GM13976 (cell line): ENCODE data around the gene VRTN.

Experiments used
- DNase-seq: peaks from one replicate; pipeline ENCODE4 v3.0.0; 2012; ENCODE audit warnings: low spot score
- in situ Hi-C: fragments of 300-500 bp; cut with MboI; formaldehyde crosslinking; loops from one replicate; pipeline ENCODE4 v1.12.0; 2022; ENCODE audit warnings: low sequenced_read_pairs, mixed read lengths, inconsistent platforms; ENCODE audit not compliant: unreplicated experiment
- TF ChIP-seq, protein P1 (sequence below): IDR thresholded peaks from 2 replicates; pipeline ENCODE4 v1.5.1; 2012; ENCODE audit warnings: borderline replicate concordance, mild to moderate bottlenecking; ENCODE audit not compliant: insufficient read depth; ENCODE audit errors: extremely low read depth, missing control alignments, control extremely low read depth

VRTN gene

DNA sequence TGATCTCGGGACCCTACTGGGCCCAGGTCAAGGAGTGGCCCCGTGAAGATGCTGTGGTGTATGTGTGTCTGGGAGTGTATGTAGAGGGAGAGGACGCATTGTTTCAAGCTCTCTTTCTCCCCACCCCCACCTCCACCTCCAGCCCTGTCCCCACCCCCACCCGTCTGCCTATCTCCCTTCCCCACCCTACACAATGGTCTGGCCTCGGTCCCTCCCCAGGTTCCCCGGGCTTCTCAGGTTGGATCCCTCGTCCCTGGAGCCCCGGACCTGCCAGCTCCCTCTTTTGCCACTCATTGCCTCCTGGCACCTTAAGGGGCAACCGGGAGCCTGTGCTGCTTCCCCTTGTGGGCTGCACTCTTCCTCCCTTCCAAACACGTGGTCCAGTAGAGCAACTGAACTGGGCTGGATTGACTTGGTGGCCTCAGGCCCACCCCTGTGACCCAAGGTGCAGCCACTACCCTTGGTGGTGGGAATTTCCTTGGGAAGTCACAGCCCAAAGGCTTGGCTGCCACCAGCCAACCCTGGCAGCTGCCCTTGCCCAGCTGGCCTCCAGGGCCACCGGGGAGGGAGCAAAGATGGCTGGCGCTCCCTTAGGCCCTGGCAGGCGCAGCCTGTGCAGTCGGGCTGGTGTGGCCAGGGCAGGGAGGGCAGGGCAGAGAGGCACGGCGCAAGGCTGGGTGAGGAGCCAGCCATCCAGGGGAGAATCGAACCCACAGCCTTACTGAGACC lies 628 bp downstream of the VRTN start:
- DNase-seq: no peak
- TF ChIP-seq, protein P1, sequence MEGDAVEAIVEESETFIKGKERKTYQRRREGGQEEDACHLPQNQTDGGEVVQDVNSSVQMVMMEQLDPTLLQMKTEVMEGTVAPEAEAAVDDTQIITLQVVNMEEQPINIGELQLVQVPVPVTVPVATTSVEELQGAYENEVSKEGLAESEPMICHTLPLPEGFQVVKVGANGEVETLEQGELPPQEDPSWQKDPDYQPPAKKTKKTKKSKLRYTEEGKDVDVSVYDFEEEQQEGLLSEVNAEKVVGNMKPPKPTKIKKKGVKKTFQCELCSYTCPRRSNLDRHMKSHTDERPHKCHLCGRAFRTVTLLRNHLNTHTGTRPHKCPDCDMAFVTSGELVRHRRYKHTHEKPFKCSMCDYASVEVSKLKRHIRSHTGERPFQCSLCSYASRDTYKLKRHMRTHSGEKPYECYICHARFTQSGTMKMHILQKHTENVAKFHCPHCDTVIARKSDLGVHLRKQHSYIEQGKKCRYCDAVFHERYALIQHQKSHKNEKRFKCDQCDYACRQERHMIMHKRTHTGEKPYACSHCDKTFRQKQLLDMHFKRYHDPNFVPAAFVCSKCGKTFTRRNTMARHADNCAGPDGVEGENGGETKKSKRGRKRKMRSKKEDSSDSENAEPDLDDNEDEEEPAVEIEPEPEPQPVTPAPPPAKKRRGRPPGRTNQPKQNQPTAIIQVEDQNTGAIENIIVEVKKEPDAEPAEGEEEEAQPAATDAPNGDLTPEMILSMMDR: no peak
- in situ Hi-C loops: loop anchor here (25.0 kb wide), 1 partner anchor 463 kb away; no protein-coding TSS in a partner anchor

GRCh38 chr14:74349757-74350156 lies 1.5 kb downstream of the VRTN start:
- TF ChIP-seq, protein P1: no peak
- in situ Hi-C loops: loop anchor here (25.0 kb wide), 1 partner anchor 463 kb away; no protein-coding TSS in a partner anchor
- no peak for DNase-seq

- TF ChIP-seq, protein P1: no peak
- no peak for DNase-seq
- in situ Hi-C loops: no loop called here
Observed at GRCh38 chr14:74350211-74350927, 2.1 kb downstream of the VRTN start.

DNA sequence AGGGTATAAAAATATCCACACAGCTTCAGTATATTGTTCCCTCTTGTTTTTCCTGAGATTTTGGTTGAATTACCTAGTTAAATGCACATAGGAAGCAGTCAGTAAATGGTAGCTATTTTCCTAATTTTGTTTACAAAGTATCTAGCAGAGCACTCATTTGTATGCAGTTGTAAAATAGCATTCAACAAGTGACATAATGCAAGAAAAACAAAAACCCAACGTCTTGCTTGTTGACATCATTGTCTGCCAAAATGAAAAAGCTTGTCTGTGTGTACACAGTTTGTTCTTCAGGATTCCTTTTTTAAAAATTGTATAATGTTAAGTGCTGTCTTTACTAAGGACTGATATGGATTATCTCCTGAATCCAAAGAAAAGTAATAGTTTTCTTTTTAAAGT lies 2.7 kb downstream of the VRTN start:
- DNase-seq: no peak
- TF ChIP-seq, protein P1: no peak
- in situ Hi-C loops: no loop called here

GRCh38 chr14:74356892-74357575 lies 8.8 kb downstream of the VRTN start:
- in situ Hi-C loops: no loop called here
- DNase-seq: no peak
- TF ChIP-seq, protein P1: no peak

DNA sequence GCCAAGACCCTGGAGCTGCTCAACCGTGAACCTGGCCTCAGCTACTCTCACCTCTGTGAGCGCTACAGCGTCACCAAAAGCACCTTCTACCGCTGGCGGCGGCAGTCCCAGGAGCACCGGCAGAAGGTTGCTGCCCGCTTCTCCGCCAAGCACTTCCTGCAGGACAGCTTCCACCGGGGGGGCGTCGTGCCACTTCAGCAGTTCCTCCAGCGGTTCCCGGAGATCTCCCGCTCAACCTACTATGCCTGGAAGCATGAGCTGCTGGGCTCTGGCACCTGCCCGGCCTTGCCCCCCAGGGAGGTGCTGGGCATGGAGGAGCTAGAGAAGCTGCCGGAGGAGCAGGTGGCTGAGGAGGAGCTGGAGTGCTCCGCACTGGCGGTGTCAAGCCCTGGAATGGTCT lies 9.3 kb downstream of the VRTN start:
- DNase-seq: no peak
- in situ Hi-C loops: no loop called here
- TF ChIP-seq, protein P1: no peak
